Fibroblast of the conjunctiva (primary cell): ENCODE data around the gene ZBTB12.
"Not testable (repeated sequence)": the region's sequence is repeated elsewhere in the genome, so short reads cannot be mapped to it uniquely, and the experiment has no call there.

ENCODE experiments used
- DNase-seq: peaks from one replicate; pipeline ENCODE4 v3.0.0-alpha.2; 2010; ENCODE audit warnings: low read depth

Gene ZBTB12

GRCh38 chr6:31920811-31921210 lies 18.9 kb upstream of the ZBTB12 start:
- no peak for DNase-seq

- DNase-seq: no peak
Observed at GRCh38 chr6:31919624-31920303, 17.9 kb upstream of the ZBTB12 start.

GRCh38 chr6:31918069-31918720 lies 16.3 kb upstream of the ZBTB12 start:
- no peak for DNase-seq

- DNase-seq: no peak
Observed at GRCh38 chr6:31915756-31916155, 13.9 kb upstream of the ZBTB12 start.

GRCh38 chr6:31915351-31915750 lies 13.5 kb upstream of the ZBTB12 start:
- no peak for DNase-seq

GRCh38 chr6:31911826-31912585 lies 10.1 kb upstream of the ZBTB12 start:
- no peak for DNase-seq

GRCh38 chr6:31909298-31909697 lies 7.4 kb upstream of the ZBTB12 start:
- DNase-seq: not testable (repeated sequence)

GRCh38 chr6:31908791-31909190 lies 6.9 kb upstream of the ZBTB12 start:
- no peak for DNase-seq

- DNase-seq: not testable (repeated sequence)
Observed at GRCh38 chr6:31908255-31908654, 6.4 kb upstream of the ZBTB12 start.

- DNase-seq: peak; percentile 71
Observed at GRCh38 chr6:31907158-31907813, 5.4 kb upstream of the ZBTB12 start.

GRCh38 chr6:31906727-31907126 lies 4.8 kb upstream of the ZBTB12 start:
- not testable (repeated sequence) for DNase-seq

GRCh38 chr6:31906122-31906521 lies 4.2 kb upstream of the ZBTB12 start:
- no peak for DNase-seq

GRCh38 chr6:31905041-31905440 lies 3.2 kb upstream of the ZBTB12 start:
- DNase-seq: no peak

- no peak for DNase-seq
Observed at GRCh38 chr6:31903957-31904356, 2.1 kb upstream of the ZBTB12 start.

GRCh38 chr6:31901415-31901952 lies 402 bp downstream of the ZBTB12 start:
- DNase-seq: no peak

GRCh38 chr6:31900917-31901414 lies 920 bp downstream of the ZBTB12 start:
- no peak for DNase-seq

GRCh38 chr6:31899882-31900722 lies 1.8 kb downstream of the ZBTB12 start:
- DNase-seq: no peak

GRCh38 chr6:31899215-31899614 lies 2.7 kb downstream of the ZBTB12 start:
- no peak for DNase-seq

- no peak for DNase-seq
Observed at GRCh38 chr6:31898383-31899011, 3.4 kb downstream of the ZBTB12 start.

- DNase-seq: peak; percentile 45
Observed at GRCh38 chr6:31897612-31898382, 4.1 kb downstream of the ZBTB12 start, which contains the start of gene EHMT2. EHMT2 (minus strand) TSS chr6:31897698; CDS start chr6:31897677, 21 bp downstream.
